ENCODE results near the gene ZNF611. TPM values are rescaled to one million over a fixed set of nuclear protein-coding genes. Genes with fewer than 3 reads are reported as not detected.

The ZNF611 gene
- total and polyA plus RNA-seq, 2 of the 13 experiments (the other 11 are each of a cell fraction or from before 2014, with no cell fraction given) = 2.7 to 4.1 TPM

DNA sequence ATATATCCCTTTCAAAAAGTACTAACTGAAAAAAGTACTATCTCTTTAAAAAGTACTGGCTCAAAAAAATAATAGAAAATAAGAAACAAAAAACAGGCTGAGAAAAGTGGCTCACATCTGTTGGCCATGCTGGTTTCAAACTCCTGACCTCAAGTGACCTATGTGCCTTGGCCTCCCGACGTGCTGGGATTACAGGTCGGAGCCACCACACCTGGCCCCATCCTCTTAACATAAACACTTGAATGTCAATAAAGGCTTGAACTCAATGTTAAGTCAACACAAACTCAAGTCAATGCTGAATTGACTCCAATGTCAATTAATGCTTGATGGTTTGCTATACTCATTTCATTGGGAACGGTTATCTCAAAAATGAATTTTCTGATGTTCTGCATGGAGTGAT lies 30.9 kb downstream of the ZNF611 start (continued):
- TF ChIP-seq, protein P1, sequence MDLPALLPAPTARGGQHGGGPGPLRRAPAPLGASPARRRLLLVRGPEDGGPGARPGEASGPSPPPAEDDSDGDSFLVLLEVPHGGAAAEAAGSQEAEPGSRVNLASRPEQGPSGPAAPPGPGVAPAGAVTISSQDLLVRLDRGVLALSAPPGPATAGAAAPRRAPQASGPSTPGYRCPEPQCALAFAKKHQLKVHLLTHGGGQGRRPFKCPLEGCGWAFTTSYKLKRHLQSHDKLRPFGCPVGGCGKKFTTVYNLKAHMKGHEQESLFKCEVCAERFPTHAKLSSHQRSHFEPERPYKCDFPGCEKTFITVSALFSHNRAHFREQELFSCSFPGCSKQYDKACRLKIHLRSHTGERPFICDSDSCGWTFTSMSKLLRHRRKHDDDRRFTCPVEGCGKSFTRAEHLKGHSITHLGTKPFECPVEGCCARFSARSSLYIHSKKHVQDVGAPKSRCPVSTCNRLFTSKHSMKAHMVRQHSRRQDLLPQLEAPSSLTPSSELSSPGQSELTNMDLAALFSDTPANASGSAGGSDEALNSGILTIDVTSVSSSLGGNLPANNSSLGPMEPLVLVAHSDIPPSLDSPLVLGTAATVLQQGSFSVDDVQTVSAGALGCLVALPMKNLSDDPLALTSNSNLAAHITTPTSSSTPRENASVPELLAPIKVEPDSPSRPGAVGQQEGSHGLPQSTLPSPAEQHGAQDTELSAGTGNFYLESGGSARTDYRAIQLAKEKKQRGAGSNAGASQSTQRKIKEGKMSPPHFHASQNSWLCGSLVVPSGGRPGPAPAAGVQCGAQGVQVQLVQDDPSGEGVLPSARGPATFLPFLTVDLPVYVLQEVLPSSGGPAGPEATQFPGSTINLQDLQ (CRISPR knock-in tag; IDR thresholded peaks at IDR 0.05) = no peak
- TF ChIP-seq, protein P2, sequence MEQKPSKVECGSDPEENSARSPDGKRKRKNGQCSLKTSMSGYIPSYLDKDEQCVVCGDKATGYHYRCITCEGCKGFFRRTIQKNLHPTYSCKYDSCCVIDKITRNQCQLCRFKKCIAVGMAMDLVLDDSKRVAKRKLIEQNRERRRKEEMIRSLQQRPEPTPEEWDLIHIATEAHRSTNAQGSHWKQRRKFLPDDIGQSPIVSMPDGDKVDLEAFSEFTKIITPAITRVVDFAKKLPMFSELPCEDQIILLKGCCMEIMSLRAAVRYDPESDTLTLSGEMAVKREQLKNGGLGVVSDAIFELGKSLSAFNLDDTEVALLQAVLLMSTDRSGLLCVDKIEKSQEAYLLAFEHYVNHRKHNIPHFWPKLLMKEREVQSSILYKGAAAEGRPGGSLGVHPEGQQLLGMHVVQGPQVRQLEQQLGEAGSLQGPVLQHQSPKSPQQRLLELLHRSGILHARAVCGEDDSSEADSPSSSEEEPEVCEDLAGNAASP (CRISPR knock-in tag; IDR thresholded peaks at IDR 0.05; ENCODE audit: borderline replicate concordance) = peak; percentile 50; the same call in 1 of the 2 replicates
- TF ChIP-seq, protein P3, sequence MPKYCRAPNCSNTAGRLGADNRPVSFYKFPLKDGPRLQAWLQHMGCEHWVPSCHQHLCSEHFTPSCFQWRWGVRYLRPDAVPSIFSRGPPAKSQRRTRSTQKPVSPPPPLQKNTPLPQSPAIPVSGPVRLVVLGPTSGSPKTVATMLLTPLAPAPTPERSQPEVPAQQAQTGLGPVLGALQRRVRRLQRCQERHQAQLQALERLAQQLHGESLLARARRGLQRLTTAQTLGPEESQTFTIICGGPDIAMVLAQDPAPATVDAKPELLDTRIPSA (CRISPR knock-in tag; IDR thresholded peaks at IDR 0.05; ENCODE audit: borderline replicate concordance) = no peak
- TF ChIP-seq, protein P4, sequence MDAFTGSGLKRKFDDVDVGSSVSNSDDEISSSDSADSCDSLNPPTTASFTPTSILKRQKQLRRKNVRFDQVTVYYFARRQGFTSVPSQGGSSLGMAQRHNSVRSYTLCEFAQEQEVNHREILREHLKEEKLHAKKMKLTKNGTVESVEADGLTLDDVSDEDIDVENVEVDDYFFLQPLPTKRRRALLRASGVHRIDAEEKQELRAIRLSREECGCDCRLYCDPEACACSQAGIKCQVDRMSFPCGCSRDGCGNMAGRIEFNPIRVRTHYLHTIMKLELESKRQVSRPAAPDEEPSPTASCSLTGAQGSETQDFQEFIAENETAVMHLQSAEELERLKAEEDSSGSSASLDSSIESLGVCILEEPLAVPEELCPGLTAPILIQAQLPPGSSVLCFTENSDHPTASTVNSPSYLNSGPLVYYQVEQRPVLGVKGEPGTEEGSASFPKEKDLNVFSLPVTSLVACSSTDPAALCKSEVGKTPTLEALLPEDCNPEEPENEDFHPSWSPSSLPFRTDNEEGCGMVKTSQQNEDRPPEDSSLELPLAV (CRISPR knock-in tag; conservative IDR thresholded peaks at IDR 0.05; ENCODE audit: low read depth) = no peak
- TF ChIP-seq ZNF296 (CRISPR knock-in tag; conservative IDR thresholded peaks at IDR 0.05) = no peak
- TF ChIP-seq RXRA (CRISPR knock-in tag; IDR thresholded peaks at IDR 0.05) = no peak
- TF ChIP-seq MBD4 (IDR thresholded peaks at IDR 0.05; ENCODE audit: borderline replicate concordance, low read length) = no peak
- TF ChIP-seq RAD51 (IDR thresholded peaks at IDR 0.05; ENCODE audit: borderline replicate concordance) = no peak
- TF ChIP-seq SIX4 (CRISPR knock-in tag; IDR thresholded peaks at IDR 0.05) = no peak
- no peak for TF ChIP-seq RBM22 (optimal IDR thresholded peaks at IDR 0.05; ENCODE audit: low read length)
- TF ChIP-seq, protein P5, sequence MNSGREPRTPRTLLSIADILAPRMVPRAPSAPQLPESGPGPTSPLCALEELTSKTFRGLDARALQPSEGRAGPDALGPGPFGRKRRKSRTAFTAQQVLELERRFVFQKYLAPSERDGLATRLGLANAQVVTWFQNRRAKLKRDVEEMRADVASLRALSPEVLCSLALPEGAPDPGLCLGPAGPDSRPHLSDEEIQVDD (CRISPR knock-in tag; IDR thresholded peaks at IDR 0.05; ENCODE audit: borderline replicate concordance) = no peak
- no peak for TF ChIP-seq FOXK2 (IDR thresholded peaks at IDR 0.05)
- 0 out of 2 replicates have a peak, but pooled peaks have one; percentile 17 for TF ChIP-seq NR2F6 (IDR thresholded peaks at IDR 0.05)
- 0 out of 2 replicates have a peak, but pooled peaks have one; percentile 17 for TF ChIP-seq NR2F6 (CRISPR knock-in tag; IDR thresholded peaks at IDR 0.05)
- TF ChIP-seq, protein P6, sequence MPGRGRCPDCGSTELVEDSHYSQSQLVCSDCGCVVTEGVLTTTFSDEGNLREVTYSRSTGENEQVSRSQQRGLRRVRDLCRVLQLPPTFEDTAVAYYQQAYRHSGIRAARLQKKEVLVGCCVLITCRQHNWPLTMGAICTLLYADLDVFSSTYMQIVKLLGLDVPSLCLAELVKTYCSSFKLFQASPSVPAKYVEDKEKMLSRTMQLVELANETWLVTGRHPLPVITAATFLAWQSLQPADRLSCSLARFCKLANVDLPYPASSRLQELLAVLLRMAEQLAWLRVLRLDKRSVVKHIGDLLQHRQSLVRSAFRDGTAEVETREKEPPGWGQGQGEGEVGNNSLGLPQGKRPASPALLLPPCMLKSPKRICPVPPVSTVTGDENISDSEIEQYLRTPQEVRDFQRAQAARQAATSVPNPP (CRISPR knock-in tag; IDR thresholded peaks at IDR 0.05) = no peak
- TF ChIP-seq, protein P7, sequence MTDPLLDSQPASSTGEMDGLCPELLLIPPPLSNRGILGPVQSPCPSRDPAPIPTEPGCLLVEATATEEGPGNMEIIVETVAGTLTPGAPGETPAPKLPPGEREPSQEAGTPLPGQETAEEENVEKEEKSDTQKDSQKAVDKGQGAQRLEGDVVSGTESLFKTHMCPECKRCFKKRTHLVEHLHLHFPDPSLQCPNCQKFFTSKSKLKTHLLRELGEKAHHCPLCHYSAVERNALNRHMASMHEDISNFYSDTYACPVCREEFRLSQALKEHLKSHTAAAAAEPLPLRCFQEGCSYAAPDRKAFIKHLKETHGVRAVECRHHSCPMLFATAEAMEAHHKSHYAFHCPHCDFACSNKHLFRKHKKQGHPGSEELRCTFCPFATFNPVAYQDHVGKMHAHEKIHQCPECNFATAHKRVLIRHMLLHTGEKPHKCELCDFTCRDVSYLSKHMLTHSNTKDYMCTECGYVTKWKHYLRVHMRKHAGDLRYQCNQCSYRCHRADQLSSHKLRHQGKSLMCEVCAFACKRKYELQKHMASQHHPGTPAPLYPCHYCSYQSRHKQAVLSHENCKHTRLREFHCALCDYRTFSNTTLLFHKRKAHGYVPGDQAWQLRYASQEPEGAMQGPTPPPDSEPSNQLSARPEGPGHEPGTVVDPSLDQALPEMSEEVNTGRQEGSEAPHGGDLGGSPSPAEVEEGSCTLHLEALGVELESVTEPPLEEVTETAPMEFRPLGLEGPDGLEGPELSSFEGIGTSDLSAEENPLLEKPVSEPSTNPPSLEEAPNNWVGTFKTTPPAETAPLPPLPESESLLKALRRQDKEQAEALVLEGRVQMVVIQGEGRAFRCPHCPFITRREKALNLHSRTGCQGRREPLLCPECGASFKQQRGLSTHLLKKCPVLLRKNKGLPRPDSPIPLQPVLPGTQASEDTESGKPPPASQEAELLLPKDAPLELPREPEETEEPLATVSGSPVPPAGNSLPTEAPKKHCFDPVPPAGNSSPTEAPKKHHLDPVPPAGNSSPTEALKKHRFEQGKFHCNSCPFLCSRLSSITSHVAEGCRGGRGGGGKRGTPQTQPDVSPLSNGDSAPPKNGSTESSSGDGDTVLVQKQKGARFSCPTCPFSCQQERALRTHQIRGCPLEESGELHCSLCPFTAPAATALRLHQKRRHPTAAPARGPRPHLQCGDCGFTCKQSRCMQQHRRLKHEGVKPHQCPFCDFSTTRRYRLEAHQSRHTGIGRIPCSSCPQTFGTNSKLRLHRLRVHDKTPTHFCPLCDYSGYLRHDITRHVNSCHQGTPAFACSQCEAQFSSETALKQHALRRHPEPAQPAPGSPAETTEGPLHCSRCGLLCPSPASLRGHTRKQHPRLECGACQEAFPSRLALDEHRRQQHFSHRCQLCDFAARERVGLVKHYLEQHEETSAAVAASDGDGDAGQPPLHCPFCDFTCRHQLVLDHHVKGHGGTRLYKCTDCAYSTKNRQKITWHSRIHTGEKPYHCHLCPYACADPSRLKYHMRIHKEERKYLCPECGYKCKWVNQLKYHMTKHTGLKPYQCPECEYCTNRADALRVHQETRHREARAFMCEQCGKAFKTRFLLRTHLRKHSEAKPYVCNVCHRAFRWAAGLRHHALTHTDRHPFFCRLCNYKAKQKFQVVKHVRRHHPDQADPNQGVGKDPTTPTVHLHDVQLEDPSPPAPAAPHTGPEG (CRISPR knock-in tag; IDR thresholded peaks at IDR 0.05) = no peak
- TF ChIP-seq ESRRA (CRISPR knock-in tag; IDR thresholded peaks at IDR 0.05; ENCODE audit: low read depth) = no peak

Measured in HepG2 (cell line).